Endometrial microvascular endothelial cells (primary cell): Measurements from ENCODE around the gene FBXL5. TPM values are rescaled to one million over a fixed set of nuclear protein-coding genes. Genes with fewer than 3 reads are reported as not detected.

Source experiments
- in situ Hi-C: cut with HindIII; loops from 2 replicates; pipeline ENCODE4 v1.10.0; 2017; ENCODE audit warnings: low sequenced_read_pairs, low pct_unique_long_range_greater_than_20kb; ENCODE audit errors: inconsistent ontology term
- total RNA-seq: library from RNA; depleted of rRNA; stranded (reverse); fragments of >200 nt; gene quantifications from one replicate; pipeline ENCODE4 v1.2.3, GENCODE V29; 2015; ENCODE audit errors: inconsistent ontology term

FBXL5 gene
- total RNA-seq, 1 donor from 2014 or later: 181 TPM

DNA sequence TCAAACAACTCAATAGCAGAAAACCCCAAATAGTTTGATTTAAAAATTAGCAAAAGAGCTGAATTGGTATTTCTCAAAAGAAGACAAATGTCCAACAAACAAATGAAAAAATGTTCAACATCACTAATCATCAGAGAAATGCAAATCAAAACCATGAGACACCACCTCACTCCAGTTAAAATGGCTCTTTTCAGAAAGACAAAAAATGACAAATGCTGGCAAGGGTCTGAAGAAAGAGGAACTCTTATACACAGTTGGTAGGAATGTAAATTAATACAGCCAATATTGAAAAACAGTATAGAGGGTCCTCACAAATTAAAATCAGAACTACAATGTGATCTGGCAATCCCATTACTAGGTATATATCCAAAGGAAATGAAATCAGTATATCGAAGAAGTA is 70.4 kb downstream of the FBXL5 start:
- in situ Hi-C loops: no loop called here

DNA sequence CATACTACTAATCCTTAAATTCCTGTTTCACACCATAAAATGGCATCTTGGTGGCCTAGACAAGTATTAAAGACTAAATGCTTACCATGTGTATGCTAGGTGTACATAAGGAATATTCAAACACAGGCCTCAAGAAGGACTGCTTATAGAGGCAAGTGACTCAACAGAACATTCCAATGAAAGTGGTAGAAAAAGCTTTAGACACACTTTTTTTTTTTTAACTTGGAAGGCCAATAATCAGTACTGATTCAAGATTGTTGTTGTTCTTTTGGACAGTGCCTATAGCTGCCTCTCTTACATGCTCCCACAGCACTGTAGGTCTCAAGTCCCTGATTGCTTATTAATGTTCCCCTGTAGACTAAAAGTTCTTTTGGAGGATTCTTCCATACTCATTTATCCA is 77.6 kb downstream of the FBXL5 start:
- in situ Hi-C loops: no loop called here

DNA sequence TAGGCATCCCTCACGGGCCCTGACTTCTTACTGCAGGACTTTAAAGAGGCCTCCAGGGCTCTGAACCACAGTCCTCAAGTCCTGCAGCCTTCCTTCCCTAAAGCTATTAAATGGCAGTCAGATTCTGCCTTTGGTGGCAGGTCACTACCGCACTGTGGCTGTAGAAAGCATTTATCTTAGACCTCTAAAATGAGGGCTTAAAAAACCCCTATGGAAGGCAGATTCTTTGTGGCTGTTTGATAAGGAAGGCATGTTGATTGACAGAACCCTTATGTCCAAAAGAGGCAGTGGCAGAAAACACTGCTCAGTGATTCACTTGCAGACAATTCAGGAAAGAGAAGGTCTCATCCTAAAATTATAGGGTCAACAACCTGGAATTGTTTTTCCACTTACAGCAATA is 79.2 kb downstream of the FBXL5 start:
- in situ Hi-C loops: no loop called here

DNA sequence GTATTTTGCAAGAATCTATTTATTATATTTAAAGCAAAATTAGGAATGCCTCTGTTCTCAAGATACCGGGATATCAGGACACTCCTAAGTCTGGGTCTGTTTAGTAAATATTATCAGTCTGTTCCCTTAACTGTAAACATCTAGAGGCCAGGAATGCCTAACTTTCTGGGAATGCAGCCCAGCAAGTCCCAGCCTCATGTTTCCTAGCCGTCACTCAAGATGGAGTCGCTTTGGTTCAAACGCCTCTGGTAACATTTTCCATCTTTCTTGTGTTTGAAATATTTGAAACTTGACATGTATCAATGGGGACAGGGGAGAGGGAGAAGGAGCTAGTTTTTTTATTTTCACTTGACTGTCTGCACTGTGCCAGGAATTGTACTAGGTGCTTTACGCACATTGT is 85.4 kb downstream of the FBXL5 start:
- in situ Hi-C loops: no loop called here

DNA sequence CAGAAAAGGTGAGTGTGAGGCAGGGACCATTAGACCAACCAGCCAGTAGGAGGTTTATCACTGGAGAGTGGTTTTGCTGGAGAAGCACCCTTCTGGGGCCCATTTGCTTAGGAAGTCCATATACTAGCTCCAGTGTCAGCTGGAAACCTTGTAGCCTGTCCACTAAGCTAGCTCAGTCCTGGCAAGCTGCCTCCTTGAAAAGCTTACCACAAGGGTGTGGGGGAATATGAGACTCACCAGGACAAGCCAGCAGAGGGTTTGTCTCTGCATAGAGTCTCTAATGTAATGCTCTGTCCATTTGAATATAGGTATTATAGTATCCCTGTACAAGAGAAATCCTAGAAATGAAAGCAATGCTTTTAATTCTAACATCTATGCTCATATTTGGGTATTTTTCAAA is 86.3 kb downstream of the FBXL5 start:
- in situ Hi-C loops: no loop called here

DNA sequence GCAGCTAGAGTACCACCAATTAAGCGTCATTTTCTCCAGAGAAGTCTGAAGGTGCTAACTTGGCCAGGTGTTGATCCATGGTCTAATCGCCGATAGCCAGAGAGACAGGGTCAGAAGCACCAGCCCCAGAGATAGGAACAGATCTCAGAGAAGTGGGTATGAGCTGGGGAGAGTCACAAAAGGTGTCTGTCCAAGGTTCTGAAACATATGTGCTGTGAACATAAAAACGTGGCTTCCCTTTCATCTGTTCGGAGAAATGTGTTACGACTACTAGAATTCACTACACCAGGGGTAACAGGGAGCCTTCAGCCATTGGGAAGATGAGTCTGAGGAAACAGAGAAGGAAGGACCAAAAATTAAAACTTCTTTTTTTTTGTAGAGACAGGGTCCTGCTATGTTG is 91.3 kb downstream of the FBXL5 start:
- in situ Hi-C loops: no loop called here

DNA sequence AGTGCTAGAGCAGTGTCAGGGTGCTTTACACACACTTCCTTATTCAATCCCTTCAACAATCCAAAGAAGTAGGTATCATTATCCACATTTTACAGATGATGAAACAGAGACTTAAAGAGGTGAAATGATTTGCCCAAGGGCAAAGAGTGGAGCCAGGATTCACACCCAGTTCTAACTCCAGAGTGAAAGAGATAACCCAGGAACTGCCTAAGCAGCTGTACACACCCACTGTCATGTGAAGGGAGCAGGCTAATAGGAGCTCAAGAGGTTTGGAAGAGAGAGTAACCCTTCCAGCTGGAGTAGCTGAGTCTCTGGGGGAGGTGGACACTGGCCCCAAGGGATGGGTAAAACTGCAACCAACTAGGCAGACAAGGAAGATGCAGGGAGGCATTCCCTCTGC is 92.5 kb downstream of the FBXL5 start:
- in situ Hi-C loops: no loop called here

DNA sequence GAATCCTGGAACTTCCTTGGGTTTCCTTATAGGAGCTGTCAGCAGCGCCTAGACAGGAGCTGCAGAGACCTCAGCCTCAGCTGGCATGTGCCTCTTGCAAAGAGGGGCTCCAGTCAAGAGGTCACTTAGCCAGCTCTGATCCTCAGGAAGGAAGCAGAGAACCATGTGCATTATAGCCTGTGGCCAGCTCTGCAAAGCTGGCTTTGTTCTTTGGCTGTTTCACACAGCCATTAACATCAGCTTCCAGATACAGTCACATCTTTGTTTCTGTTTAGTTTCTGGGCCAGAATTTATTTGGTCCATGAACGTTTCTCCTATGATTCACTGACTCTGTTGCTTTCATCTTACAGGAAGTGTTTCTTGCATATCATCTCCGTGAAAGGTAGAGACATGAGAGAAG is 93.0 kb downstream of the FBXL5 start:
- in situ Hi-C loops: no loop called here

DNA sequence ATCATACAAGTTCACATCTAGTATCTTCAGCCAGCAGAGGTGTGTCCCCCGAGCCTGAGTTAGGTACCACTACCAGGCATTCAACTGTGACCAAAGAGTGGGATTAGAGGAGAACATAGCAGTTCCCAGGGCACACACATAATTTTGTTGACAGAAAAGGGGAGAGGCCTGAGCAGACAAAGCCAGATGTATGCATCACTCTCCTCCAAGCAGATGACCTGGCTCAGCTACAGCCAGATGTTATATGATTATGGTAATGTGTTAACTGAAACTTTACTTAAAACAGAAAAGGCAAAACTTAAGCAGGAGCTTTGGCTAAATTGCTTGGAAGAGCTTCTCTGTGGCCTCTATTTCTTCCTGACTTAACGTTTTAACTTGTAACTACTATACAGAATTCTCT is 96.6 kb downstream of the FBXL5 start:
- in situ Hi-C loops: no loop called here

DNA sequence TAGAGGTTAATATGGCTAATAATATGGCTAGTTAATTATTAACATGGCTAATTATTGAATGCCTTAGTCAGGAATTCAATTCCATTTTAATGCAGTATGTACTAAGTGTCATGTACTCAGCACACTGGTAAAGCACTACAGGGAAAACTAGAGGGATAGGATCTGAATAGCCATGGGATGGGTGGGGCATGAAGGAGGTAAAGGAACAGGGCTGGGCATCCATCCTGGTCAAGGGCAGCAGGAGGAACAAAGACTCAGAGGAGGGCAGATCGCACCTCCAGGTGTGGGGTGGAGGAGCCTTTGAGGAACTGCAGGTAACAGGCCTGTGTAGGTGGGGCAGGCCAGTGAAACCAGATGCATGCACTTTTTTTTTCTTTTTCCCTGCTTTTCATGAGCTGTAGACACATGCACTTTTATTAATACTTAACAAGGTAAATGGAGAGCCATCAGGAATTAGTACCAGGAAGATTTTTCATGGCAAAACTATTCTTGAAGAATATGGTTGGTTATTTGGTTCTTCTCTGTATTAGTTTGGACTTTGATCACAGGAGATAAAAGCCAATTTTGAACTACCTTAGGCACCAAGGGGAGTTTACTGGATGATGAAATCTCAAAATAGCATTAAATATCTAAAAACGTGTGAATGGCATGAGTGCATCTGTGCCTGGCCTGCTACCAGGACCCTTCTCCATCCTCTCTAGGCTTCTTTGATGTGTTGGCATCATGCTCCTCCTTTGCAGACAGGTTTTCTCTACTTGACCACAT is 97.2 kb downstream of the FBXL5 start:
- in situ Hi-C loops: no loop called here

DNA sequence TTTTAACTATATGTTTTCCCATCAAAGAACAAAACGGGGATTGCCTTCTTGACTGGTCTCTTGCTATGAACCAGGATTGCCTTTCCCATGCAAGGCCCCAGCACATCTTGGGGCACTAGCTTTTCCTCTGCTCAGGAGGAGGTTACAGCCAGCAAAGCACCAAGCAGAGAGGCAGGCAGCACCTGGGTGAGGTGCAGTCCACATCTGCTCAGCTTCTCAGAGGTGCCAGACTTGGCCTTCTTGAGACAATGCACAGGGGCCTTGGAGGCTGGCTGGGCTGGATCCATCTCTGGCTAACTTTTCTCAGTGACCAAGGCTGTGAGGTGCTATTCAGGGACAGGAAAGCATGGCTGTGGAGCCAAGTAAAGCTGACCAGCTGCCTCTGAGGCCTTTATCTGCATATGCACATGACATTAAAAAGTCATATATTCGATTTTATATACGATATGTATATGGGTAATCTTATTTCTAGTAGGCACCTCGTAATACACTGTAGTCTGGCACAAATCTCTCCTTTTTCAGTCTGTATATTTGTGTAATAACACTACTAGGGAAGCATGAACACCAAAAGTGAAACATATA is 98.6 kb downstream of the FBXL5 start:
- in situ Hi-C loops: no loop called here

Other genes starting within 250 kb of the FBXL5 start
- not detected for gene C1QTNF7, start 227.3 kb downstream of the FBXL5 start, total RNA-seq
- 1.7 TPM for gene CC2D2A, start 185.5 kb downstream of the FBXL5 start, total RNA-seq
- gene FAM200B, start 26.5 kb upstream of the FBXL5 start, total RNA-seq: 61.6 TPM
- gene BST1, start 47.7 kb upstream of the FBXL5 start, total RNA-seq: 27.3 TPM
- gene CD38, start 123.0 kb upstream of the FBXL5 start, total RNA-seq: under 0.01 TPM